Stomach smooth muscle (tissue), 2 donors: ENCODE results near the gene TMEM131.
"Not testable (repeated sequence)": the region's sequence is repeated elsewhere in the genome, so short reads cannot be mapped to it uniquely, and the experiment has no call there.

Source experiments
- H3K27ac ChIP-seq: one replicate; pipeline ENCODE4 v1.7.0; 2013; ENCODE audit warnings: mild to moderate bottlenecking, low read length, inconsistent platforms
- H3K27me3 ChIP-seq, 2 donors: one replicate each; pipeline ENCODE4 v1.7.0; 2013; ENCODE audit warnings: low read length in 2 of 2; ENCODE audit not compliant: insufficient read depth in 2 of 2, control insufficient read depth in 1 of 2
- H3K36me3 ChIP-seq, 2 donors: one replicate each; pipeline ENCODE4 v1.7.0; 2013; ENCODE audit warnings: low read length in 2 of 2; ENCODE audit not compliant: control insufficient read depth in 2 of 2, insufficient read depth in 2 of 2
- H3K4me1 ChIP-seq: one replicate; pipeline ENCODE4 v1.7.0; 2013; ENCODE audit warnings: low read length; ENCODE audit not compliant: control insufficient read depth, insufficient read depth
- H3K4me3 ChIP-seq, 2 donors: one replicate each; pipeline ENCODE4 v1.7.0; 2013; ENCODE audit warnings: low read length in 2 of 2
- H3K9ac ChIP-seq, 2 donors: one replicate each; pipeline ENCODE4 v1.7.0; 2013; ENCODE audit warnings: low read length in 2 of 2, mild to moderate bottlenecking in 1 of 2
- H3K9me3 ChIP-seq, 2 donors: one replicate each; pipeline ENCODE4 v1.7.0; 2013; ENCODE audit warnings: low read length in 2 of 2; ENCODE audit not compliant: control insufficient read depth in 2 of 2
- donor health status: healthy.
- donor health status: Pancreatic carcinoma.

TMEM131 gene

GRCh38 chr2:97995734-97996624, at the start of gene TMEM131:
Gene TMEM131, minus strand, starts transcription at chr2:97995948. Its CDS starts 286 bp downstream, at chr2:97995662.
- peak within 1 kb of the TSS; percentile 69 to 94 for H3K9ac ChIP-seq
- H3K27ac ChIP-seq: peak within 1 kb of the TSS; percentile 86
- no peaks in the 10 kb centered on the region for H3K9me3 ChIP-seq
- H3K4me1 ChIP-seq: peaks cover 8% of the 10 kb centered on the region
- H3K27me3 ChIP-seq: no peaks in the 10 kb centered on the region
- H3K36me3 ChIP-seq: no peaks in the 10 kb centered on the region
- H3K4me3 ChIP-seq: peak within 1 kb of the TSS; percentile 78 to 90

- not testable (repeated sequence) for H3K27ac ChIP-seq, H3K36me3 ChIP-seq, H3K4me3 ChIP-seq, H3K9me3 ChIP-seq, H3K27me3 ChIP-seq, H3K9ac ChIP-seq
- H3K4me1 ChIP-seq: peaks cover 13% of the 10 kb centered on the region
Measured at GRCh38 chr2:98044730-98045129, 49.0 kb upstream of the TMEM131 start.

- Histone ChIP-seq H3K4me1 (peaks cover 14% of the 10 kb centered on the region), H3K27me3 (no peaks in the 10 kb centered on the region), H3K27ac (no peak overlapping the region), H3K36me3 (no peaks in the 10 kb centered on the region), H3K4me3 (no peak overlapping the region), H3K9me3 (no peaks in the 10 kb centered on the region), H3K9ac (no peak overlapping the region)
Measured at GRCh38 chr2:98043101-98043500, 47.4 kb upstream of the TMEM131 start.

- Histone ChIP-seq H3K27me3 (no peaks in the 10 kb centered on the region), H3K4me1 (peaks cover 25% of the 10 kb centered on the region), H3K9ac (no peak overlapping the region), H3K27ac (peak overlapping the region; percentile 67), H3K4me3 (no peak overlapping the region), H3K9me3 (no peaks in the 10 kb centered on the region), H3K36me3 (no peaks in the 10 kb centered on the region)
Measured at GRCh38 chr2:98040331-98040939, 44.7 kb upstream of the TMEM131 start.

GRCh38 chr2:98039085-98039756, 43.5 kb upstream of the TMEM131 start:
- no peaks in the 10 kb centered on the region for H3K9me3 ChIP-seq
- no peak overlapping the region for H3K9ac ChIP-seq
- H3K4me3 ChIP-seq: no peak overlapping the region
- H3K27ac ChIP-seq: no peak overlapping the region
- no peaks in the 10 kb centered on the region for H3K27me3 ChIP-seq
- no peaks in the 10 kb centered on the region for H3K36me3 ChIP-seq
- peaks cover 25% of the 10 kb centered on the region for H3K4me1 ChIP-seq

GRCh38 chr2:98037666-98038336, 42.1 kb upstream of the TMEM131 start:
- H3K9me3 ChIP-seq: no peaks in the 10 kb centered on the region
- H3K9ac ChIP-seq: no peak overlapping the region
- no peak overlapping the region for H3K27ac ChIP-seq
- H3K27me3 ChIP-seq: no peaks in the 10 kb centered on the region
- peaks cover 25% of the 10 kb centered on the region for H3K4me1 ChIP-seq
- no peak overlapping the region for H3K4me3 ChIP-seq
- H3K36me3 ChIP-seq: no peaks in the 10 kb centered on the region

- H3K4me1 ChIP-seq: peaks cover 25% of the 10 kb centered on the region
- no peak overlapping the region for H3K27ac ChIP-seq
- no peak overlapping the region for H3K4me3 ChIP-seq
- no peaks in the 10 kb centered on the region for H3K27me3 ChIP-seq
- H3K36me3 ChIP-seq: no peaks in the 10 kb centered on the region
- H3K9ac ChIP-seq: no peak overlapping the region
- no peaks in the 10 kb centered on the region for H3K9me3 ChIP-seq
Measured at GRCh38 chr2:98037206-98037605, 41.5 kb upstream of the TMEM131 start.

- no peak overlapping the region for H3K9ac ChIP-seq
Measured at GRCh38 chr2:98036349-98037000, 40.7 kb upstream of the TMEM131 start.

GRCh38 chr2:98034745-98035144, 39.0 kb upstream of the TMEM131 start:
- no peak overlapping the region for H3K9ac ChIP-seq
- no peak overlapping the region for H3K27ac ChIP-seq
- no peaks in the 10 kb centered on the region for H3K9me3 ChIP-seq
- no peaks in the 10 kb centered on the region for H3K27me3 ChIP-seq
- H3K4me1 ChIP-seq: peaks cover 12% of the 10 kb centered on the region
- H3K36me3 ChIP-seq: no peaks in the 10 kb centered on the region
- H3K4me3 ChIP-seq: no peak overlapping the region

More at GRCh38 chr2:98036349-98037000, 40.7 kb upstream of the TMEM131 start:
- Histone ChIP-seq H3K27me3 (no peaks in the 10 kb centered on the region), H3K27ac (no peak overlapping the region), H3K4me3 (peak overlapping the region in 1 of 2 donors; percentile 29), H3K4me1 (peaks cover 25% of the 10 kb centered on the region), H3K36me3 (no peaks in the 10 kb centered on the region), H3K9me3 (no peaks in the 10 kb centered on the region)

GRCh38 chr2:98032086-98032485, 36.3 kb upstream of the TMEM131 start:
- Histone ChIP-seq H3K27ac (no peak overlapping the region), H3K36me3 (no peaks in the 10 kb centered on the region), H3K9me3 (no peaks in the 10 kb centered on the region), H3K4me3 (no peak overlapping the region), H3K27me3 (no peaks in the 10 kb centered on the region), H3K9ac (no peak overlapping the region), H3K4me1 (peaks cover 9% of the 10 kb centered on the region)
